Stimulated activated CD8-positive, alpha-beta memory T cell treated with anti-CD3 and anti-CD28 coated beads, Interleukin-4, amount 100 ng/mL, for 4 hours (primary cell): ENCODE measurements around the gene MET.

Source experiments
- DNase-seq, 2 donors: peaks; one replicate each; pipeline ENCODE4 v3.0.0-alpha.2; 2020; ENCODE audit warnings: low read depth in 2 of 2, low spot score in 1 of 2

MET gene

DNA sequence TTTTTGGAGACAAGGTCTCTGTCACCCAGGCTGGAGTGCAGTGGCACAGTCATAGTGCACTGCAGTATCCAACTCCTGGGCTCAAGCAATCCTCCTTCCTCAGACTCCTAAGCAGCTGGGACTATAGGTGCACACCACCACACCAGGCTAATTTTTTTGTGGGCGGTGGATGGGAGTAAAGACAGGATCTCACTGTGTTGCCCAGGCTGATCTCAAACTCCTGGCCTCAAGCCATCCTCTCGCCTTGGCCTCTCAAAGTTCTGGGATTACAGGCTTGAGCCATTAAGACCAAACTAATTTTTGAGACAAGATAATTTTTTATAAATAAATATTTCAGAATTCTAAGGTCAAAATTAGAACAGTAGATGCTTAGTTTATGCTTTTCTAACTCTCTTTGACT lies 109.6 kb downstream of the MET start:
- DNase-seq: no peak

DNA sequence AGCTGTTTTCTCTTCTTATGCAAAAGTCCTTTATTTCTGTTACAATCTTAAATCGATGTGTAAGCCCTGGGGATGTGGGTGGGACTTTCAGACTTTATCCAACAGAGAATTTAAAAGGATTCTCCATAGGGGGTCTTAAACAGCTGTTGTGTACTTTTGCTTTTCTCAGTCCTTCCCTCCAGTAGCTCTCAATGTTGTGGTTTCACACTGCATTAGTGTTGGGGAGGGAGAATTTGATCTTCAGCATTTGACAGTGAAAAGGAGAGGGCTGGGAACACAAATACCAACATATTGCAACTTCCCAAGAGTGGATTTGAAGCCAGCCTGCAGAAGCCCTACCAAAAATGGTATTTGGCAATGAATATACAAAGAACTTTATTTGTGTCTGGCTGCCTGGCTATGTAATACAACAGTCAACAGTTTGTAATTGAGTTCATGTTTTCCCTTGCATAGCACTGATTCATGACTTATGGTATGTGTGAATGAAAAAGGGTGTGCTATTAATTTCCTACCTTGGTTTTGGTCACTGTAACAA lies 110.2 kb downstream of the MET start:
- no peak for DNase-seq

DNA sequence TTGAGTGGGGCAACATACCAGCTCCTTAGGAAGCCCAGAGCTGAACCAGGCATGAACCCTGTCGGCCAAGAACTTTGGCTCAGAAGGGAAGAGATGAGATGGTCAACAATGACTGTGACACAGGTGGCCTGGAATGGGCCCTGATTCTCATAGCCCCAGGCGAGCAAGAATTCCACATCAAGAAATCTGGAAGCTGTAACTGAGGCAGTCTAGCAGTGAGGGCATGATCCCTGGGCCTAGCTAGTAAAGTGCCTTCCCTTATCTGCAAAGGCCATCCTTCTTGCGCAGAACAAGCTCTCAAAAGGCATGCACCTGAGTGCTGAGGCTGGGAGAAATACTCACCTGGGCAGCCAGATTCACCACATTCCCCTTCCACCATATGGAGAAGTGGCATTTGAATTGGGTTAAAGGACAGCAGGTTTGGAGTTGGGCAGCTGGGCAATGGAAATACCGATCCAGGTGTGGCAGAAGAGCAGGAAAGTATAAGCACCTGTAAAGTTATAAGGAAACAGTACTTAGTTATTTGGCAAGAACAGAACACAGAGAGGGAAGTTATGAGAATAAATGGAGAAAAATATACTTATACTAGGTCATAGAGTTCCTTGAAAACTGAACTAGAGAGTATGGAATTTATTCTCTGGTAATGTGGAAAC lies 111.8 kb downstream of the MET start:
- no peak for DNase-seq

DNA sequence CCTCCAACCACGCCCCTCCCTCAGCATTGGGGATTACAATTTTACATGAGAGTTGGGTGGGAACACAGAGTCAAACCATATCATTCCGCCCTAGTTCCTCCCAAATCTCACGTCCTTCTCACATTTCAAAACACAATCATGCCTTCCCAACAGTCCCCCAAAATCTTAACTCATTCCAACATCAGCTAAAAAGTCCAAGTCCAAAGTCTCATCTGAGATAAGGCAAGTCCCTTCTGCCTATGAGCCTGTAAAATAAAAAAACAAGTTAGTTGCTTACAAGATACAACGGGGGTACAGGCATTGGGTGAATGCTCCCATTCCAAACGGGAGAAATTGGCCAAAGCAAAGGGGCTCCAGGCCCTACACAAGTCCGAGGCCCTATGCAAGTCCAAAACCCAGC lies 112.7 kb downstream of the MET start:
- no peak for DNase-seq

DNA sequence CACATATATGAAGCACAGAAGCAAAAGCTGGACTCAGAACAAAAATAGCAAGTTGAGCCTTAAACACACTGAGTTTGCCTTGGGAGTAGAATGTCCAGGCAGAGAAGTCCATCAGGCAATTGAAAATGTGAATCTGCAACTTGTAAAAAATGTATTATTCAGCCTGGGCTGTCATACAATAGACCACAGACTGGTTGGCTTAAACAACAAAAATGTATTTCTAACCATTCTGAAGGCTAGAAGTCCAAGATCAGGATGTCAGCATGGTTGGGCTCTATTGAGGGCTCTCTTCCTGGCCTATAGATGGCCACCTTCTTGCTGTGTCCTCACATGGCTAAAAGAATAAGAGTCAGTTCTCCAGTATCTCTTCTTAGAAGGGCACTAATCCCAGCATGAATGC lies 113.8 kb downstream of the MET start:
- no peak for DNase-seq

DNA sequence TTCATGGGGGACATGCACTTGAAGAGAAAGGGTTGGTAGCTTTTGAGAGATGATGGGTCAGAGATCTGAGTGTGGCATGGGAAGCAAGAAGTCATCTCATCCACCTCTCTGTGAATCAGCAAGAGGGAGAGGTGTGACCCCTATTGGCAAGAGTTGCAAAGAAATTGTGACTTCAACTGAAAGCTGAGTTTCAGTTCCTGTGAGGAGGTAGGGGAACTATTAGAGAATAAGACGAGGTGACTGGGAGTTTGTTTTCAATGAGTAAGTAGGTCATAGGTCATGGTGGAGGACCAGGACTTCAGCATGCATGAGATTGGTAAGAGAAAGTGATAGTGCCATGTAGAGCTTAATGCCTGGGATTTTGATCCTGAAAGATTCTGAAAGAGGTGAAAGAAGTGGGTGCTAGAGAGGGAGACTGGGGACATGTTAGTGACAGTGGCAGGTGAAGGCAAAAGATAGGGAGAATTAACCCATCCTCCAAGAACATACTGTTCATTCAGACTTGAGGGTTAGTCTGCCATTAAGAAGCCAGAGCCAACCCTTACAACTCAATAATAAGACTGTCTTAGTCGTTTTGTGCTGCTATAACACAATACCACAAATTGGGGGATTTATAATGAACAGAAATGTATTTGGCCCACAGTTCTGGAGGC lies 114.9 kb downstream of the MET start:
- no peak for DNase-seq

DNA sequence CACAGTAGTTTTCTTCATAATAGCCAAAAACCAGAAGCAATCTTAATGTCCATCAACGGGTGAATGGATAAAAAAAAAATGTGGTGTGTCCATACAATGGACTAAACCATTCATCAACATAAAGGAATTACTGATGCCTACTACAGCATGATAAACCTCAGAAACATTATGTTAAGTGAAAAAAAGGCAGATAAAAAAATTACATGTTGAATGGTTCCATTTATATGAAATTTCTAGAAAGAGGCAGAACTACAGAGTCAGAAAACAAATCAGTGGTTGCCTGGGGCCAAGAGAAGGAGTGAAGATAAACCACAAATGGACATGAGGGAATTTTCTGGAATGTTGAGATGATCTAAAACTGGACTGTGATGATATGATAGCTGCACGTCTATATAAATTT lies 115.9 kb downstream of the MET start:
- DNase-seq: no peak

DNA sequence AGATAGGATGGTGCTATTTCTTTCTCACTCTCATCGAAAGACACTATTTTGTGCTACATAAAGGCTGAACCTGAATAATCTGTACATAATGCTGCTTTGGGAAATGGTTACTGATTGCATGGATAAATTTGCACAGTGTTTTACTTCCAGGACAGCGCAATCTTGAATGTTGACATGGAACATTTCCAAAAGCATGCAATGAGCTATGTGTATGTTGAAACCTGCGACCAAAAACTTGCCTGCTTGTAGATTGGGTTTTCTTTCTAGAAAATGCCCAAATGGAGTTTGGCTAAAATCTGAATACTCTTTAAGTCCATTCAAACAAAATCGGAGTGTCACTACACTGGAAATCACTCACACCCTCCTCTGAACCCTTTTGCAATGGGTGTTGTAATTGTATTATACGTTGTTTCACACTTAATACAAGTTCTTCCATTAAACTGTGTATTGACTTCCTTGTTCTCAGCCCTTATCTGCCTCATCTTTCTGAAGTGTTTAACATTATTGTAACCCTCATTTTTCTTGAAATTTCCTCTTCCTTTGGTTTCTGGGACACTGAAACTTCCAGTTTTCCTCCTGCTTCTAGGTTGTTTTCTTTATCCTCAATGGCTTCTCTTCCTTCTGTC lies 116.7 kb downstream of the MET start:
- DNase-seq: no peak

DNA sequence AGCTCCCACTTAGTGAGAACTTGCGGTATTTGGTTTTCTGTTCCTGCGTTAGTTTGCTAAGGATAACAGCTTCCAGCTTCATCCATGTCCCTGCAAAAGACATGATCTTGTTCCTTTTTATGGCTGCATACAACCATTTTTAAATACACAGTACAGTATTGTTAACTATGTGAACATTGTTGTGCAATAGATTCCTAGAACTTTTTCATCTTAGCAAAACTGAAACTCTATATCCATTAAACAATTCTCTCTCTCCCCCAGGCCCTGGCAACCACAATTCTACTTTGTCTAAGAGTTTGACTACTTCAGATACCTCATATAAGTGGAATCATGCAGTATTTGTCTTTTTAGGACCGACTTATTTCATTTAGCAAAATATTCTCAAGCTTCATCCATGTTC lies 118.0 kb downstream of the MET start:
- no peak for DNase-seq

DNA sequence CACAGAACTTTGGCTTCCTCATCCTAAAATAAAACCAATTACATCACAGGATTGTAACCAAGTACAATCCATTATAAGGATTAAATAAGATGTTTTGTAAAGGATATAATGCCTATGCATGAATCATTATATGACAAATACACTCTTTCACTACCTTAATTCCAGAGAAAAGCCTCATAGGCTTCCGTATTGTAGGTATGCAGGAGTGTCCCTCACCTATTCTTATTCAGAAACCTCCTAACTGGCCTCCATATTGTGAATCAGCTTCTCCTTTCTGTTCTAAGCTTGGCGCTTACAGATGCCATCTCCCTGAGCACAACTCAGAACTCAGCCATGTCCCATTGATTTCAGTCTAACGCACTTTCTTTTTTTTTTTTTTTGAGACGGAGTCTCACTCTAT lies 120.8 kb downstream of the MET start:
- no peak for DNase-seq

DNA sequence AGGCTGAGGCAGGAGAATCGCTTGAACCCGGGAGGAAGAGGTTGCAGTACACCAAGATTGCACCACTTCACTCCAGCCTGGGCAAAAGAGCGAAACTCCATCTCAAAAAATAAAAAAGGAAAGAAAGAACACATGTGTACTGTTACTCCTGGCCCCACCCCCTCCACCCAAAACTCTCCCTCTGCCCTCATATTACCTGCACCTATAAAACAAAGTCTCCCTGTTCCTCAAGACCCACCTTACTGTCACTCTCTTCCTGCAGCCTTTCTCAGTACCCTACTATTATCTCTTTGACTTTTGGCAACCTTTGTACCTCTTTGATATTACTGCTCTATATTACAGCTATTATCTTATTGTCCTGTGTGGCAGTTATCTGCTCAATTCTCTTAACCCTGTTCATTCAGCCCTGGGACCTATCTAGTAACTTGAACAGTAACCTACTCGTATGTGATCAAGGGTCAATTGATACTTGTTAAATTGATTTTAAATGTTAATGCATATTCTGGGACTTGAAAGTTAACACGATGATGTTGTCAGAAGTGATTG lies 121.9 kb downstream of the MET start:
- DNase-seq: no peak

DNA sequence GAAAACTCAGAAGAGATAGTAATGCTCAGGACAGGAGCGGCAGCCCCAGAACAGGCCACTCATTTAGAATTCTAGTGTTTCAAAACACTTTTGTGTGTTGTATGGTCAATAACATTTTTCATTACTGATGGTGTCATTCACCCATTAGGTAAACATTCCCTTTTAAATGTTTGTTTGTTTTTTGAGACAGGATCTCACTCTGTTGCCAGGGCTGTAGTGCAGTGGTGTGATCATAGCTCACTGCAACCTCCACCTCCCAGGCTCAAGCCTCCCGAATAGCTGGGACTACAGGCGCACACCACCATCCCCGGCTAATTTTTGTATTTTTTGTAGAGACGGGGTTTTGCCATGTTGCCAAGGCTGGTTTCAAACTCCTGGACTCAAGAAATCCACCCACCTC lies 124.5 kb downstream of the MET start:
- DNase-seq: no peak

DNA sequence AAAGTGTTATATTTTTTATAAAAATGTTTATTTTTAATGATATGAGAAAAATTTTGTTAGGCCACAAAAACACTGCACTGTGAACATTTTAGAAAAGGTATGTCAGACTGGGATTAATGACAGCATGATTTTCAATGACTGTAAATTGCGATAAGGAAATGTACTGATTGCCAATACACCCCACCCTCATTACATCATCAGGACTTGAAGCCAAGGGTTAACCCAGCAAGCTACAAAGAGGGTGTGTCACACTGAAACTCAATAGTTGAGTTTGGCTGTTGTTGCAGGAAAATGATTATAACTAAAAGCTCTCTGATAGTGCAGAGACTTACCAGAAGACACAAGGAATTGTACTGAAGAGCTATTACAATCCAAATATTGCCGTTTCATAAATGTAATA lies 125.6 kb downstream of the MET start:
- DNase-seq: no peak

DNA sequence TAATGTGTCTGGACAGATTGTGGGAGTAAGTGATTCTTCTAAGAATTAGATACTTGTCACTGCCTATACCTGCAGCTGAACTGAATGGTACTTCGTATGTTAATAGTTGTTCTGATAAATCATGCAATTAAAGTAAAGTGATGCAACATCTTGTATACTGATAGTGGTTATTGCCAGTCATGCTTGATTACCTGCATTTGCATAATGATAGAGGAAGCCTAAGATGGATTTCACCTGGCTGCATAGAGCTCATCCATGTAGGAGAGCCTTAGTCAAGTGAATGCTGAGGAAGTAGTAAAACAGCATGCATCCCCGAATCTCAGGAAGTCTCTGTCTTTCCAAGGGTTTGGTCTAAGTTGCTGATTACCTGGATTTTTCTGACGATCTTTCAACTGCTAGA lies 126.2 kb downstream of the MET start:
- DNase-seq: no peak

DNA sequence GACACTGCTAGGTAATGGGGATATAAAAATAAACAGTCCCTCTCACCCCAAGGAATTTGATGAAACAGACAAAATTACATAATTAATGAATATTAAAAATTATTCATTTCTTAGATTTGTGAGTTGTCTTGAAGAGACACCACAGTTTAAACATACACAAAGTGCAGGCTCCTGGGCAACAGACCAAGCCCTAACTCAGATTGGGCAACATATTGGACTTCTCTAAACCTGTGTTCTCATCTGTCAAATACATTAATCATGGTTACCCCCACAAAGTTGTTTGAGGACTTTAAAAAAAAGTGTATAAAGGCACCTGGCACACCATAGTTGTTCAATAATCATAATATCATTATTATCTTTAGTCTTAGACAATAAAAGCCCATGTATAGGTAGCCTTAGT lies 127.9 kb downstream of the MET start:
- no peak for DNase-seq

DNA sequence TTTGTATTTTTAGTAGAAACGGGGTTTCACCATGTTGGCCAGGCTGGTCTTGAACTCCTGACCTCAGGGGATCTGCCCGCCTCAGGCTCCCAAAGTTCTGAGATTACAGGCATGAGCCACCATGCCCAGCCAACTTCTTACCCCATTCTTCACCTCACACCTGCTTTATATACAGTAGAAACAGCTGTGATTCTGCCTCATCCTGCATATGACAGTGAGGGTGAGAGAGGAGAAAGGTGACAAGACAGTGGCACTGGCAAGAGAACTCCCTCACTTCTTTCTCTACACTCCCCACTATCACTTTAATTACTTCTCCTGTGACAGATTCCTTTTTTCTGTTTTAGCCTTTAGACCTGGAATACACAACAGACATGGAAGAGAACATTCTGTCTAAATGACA lies 128.6 kb downstream of the MET start:
- DNase-seq: no peak

DNA sequence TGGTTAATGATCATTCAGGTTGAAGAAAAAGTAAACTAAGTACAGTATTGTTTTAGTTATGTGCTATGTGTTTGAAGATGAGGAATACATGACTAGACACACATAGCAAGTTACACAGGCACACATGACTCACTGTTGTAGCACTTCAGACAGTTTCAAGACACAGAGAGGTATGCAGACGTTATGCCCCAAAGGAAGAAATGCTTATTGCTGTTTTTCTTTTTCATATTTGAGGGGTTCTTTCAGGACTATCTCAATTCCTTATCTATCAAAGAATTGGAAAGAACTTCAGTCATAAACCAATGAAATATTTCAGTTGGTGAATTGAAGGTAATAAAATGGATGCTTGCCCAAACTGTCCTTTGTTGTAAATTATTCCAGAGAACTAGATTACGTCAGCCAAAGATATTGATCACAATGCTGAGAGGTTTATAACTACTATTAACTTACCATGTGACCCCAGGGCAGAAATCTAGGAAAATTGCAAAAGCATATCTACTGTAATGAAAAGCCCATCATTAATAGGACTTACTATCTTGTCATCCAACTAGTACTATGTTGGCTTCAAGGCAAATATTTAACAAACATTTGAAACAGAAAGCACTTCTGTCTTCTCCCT lies 129.2 kb downstream of the MET start:
- no peak for DNase-seq

DNA sequence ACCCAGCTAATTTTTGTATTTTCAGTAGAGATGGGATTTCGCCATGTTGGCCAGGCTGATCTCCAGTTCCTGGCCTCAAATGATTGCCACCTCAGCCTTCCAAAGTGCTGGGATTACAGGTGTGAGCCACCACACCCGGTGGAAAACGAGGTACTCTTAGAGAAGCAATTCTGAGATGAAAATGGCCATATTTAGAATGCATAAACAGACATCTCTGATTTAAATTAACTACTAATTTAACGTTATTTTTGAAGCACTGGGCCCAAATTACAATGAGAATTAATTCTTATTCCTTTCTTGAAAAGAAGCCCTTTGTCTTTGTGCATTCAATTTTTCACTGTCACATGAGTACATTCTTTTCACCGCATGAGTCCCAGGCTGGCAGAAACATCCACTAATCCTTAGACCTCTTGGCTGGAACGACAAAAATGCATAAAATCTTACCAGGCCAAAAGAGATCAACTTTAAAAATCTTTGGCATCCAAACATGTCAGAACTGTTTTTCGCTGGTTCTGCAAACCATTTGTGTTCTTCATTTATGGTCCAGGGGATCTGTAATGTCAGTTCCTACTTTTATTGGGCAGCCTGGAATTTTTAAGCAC lies 130.2 kb downstream of the MET start:
- DNase-seq: no peak

DNA sequence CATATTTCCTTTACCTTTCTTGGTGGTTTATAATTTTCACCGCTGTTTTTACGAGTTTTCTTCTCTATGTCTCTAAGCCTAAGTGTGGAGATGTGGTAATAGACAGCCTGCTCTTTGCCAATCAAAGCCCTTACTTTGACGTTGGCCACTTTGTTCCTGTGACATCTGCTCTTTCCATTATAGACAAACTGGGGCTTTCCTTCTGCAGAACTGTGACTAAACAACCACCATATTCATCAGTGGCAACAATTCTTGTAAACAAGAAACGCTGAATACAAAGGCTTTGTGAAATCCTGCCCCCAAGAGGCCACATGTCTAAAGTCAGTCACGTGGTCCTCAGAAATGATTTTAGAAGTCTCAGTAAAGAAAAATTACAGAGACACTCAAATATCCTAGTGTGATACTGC lies 130.8 kb downstream of the MET start:
- DNase-seq: no peak

DNA sequence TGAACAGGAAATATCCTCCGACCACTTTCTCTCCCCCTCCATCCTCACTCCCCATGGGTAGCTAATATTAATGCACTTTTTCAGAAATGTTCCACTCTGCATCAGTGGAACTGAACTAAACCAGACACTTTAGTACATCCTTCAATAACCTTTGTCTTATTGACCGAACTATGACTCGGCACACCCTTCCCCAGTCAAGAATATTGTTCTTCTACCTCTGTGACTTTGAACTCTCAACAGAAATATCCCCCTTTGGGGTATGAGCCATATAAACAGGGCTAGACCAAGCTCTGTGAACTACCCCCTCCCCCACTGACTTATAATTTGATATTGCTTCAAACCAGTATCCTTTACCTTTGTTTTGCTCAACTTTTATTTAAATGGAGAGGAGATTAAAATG lies 132.5 kb downstream of the MET start:
- DNase-seq: no peak

DNA sequence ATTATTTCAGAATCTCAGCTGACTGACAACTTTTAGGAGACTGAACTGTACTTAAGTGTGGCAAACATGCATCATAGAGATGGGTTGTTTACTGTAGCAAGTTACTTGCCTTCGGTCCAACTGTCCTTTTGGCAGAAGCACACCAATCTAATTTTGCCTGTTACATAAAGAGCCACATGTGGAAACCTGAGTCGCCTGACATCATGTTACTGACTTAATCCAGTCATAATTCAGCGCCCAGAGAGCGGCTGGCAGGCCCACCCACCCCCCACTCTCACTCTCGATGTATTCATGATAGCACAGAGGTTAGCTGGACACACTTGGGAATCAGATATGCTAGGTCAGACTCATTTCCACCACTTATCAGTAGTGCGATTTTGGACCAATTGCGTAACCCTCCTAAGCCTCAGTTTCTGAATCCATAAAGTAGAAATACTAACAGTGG lies 133.1 kb downstream of the MET start:
- DNase-seq: no peak
